ENCODE results near the gene DPF3. TPM values are rescaled to one million over a fixed set of nuclear protein-coding genes. Genes with fewer than 3 reads are reported as not detected.

DPF3 gene
- total and polyA plus RNA-seq, 2 of the 13 experiments (the other 11 are each of a cell fraction or from before 2014, with no cell fraction given): 0.09 to 0.60 TPM

GRCh38 chr14:72621387-72622065 lies 272.4 kb downstream of the DPF3 start:
- in situ Hi-C loops (cut with HindIII; ENCODE audit: extremely low pct_ligation_motif_present, low pct_unique_long_range_greater_than_20kb): no loop called here
- H3K9ac ChIP-seq (ENCODE audit: insufficient read depth, low read depth, low read length): no peak overlapping the region
- no peak overlapping the region for H3K27ac ChIP-seq (ENCODE audit: extremely low read length, insufficient read depth, low read length)
- intact Hi-C loops (cut with micrococcal nuclease; ENCODE audit: unreplicated experiment): no loop called here
- ChIA-PET POLR2A (no interaction called here), CTCF (ENCODE audit: low intra/inter-chr PET ratio, low total read pairs) (no interaction called here)
- H2AFZ ChIP-seq (ENCODE audit: low read length): no peak overlapping the region
- DNase-seq (ENCODE audit: low spot score): no peak
- ATAC-seq: no peak
- FAIRE-seq: no peak
- H4K20me1 ChIP-seq (ENCODE audit: insufficient read depth, low read length): no peaks in the 10 kb centered on the region
- H3K9me3 ChIP-seq (ENCODE audit: low read length): no peaks in the 10 kb centered on the region
- H3K4me2 ChIP-seq (ENCODE audit: low read depth, low read length): no peak overlapping the region
- H3K4me3 ChIP-seq (replicated peaks in 1 of 3; ENCODE audit: insufficient read depth in 1 of 3, low read depth in 2 of 3, low read length in 3 of 3): no peak overlapping the region
- no peaks in the 10 kb centered on the region for H3K4me1 ChIP-seq (ENCODE audit: insufficient read depth, low read length)
- 5% methylated on average over 6 of the region's 6 CpGs for WGBS (ENCODE audit: low lambda C conversion rate)
- H3K36me3 ChIP-seq (replicated peaks in 1 of 2; ENCODE audit: control insufficient read depth in 1 of 2, insufficient read depth in 2 of 2, low read length in 2 of 2): no peaks in the 10 kb centered on the region
- H3K27me3 ChIP-seq (ENCODE audit: control insufficient read depth in 1 of 2, insufficient read depth in 2 of 2, low read length in 2 of 2): no peaks in the 10 kb centered on the region; a peak in 2 of 5 replicates
- BruUV-seq (replicated peaks): no TSS peak
- H3K79me2 ChIP-seq (ENCODE audit: insufficient read depth, low read length): no peaks in the 10 kb centered on the region
- no peak for TF ChIP-seq ETV5 (CRISPR knock-in tag; IDR thresholded peaks at IDR 0.05; ENCODE audit: borderline replicate concordance)
- TF ChIP-seq ERF (CRISPR knock-in tag; IDR thresholded peaks at IDR 0.05): no peak
- no peak for TF ChIP-seq EHMT2 (IDR thresholded peaks at IDR 0.05; ENCODE audit: borderline replicate concordance, low read depth, low read length)
- no peak for TF ChIP-seq ZNF678 (CRISPR knock-in tag; IDR thresholded peaks at IDR 0.05)
- TF ChIP-seq ZNF563 (CRISPR knock-in tag; IDR thresholded peaks at IDR 0.05): no peak
- no peak for TF ChIP-seq ZSCAN5A (CRISPR knock-in tag; IDR thresholded peaks at IDR 0.05; ENCODE audit: borderline replicate concordance)
- TF ChIP-seq CBFB (CRISPR knock-in tag; IDR thresholded peaks at IDR 0.05): no peak
- no peak for TF ChIP-seq ZBTB26 (CRISPR knock-in tag; IDR thresholded peaks at IDR 0.05; ENCODE audit: borderline replicate concordance)
- TF ChIP-seq LCORL (IDR thresholded peaks at IDR 0.05): no peak
- TF ChIP-seq LCORL (CRISPR knock-in tag; IDR thresholded peaks at IDR 0.05): no peak
- no peak for TF ChIP-seq ZNF564 (CRISPR knock-in tag; IDR thresholded peaks at IDR 0.05)
- TF ChIP-seq NR2F2 (IDR thresholded peaks at IDR 0.05; ENCODE audit: borderline replicate concordance, low read depth): no peak
- TF ChIP-seq ETV6 (CRISPR knock-in tag; conservative IDR thresholded peaks at IDR 0.05): no peak
- no peak for TF ChIP-seq MAF1 (CRISPR knock-in tag; IDR thresholded peaks at IDR 0.05; ENCODE audit: borderline replicate concordance)
- no peak for TF ChIP-seq ZNF138 (CRISPR knock-in tag; IDR thresholded peaks at IDR 0.05; ENCODE audit: low read depth)
- no peak for TF ChIP-seq AGO2 (optimal IDR thresholded peaks at IDR 0.05; ENCODE audit: low read depth, low read length)
- no peak for TF ChIP-seq ZNF816 (CRISPR knock-in tag; IDR thresholded peaks at IDR 0.05; ENCODE audit: borderline replicate concordance)
- no peak for TF ChIP-seq SMYD3 (CRISPR knock-in tag; IDR thresholded peaks at IDR 0.05)
- TF ChIP-seq HES4 (CRISPR knock-in tag; IDR thresholded peaks at IDR 0.05; ENCODE audit: borderline replicate concordance): no peak
